HTERT RPE-1 (cell line): ENCODE results near the gene CRACR2A.

ENCODE experiments used
- in situ Hi-C: fragments of 300-500 bp; cut with MboI; formaldehyde crosslinking; loops from 4 replicates; pipeline ENCODE4 v1.14.3; 2020; ENCODE audit warnings: low sequenced_read_pairs

The CRACR2A gene

DNA sequence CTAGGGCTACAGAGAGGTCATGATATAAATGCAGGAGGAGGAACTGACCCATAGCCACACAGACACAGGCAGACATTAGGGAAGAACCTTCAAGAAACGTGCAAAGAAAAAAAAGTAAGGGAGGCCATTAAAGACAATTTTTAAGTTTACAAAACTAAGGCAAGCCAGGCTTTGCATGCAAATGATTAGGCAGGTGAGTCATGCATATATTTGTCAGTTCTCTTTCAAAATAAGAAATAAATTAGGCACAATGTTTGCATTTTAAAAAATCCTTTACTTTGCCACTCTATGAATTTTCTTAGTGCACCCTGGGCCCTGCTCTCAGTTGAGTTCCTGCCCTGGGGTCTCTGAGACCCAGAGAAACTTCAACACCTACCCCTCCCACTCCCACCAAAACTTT is 186.9 kb downstream of the CRACR2A start:
- in situ Hi-C loops: no loop called here
